PC-9 (cell line): ENCODE data around the gene PHLDB2.

Experiments used
- CTCF ChIP-seq: fragments of 200-600 bp; sonication (generic); conservative IDR thresholded peaks from 2 replicates; pipeline ENCODE4 v1.6.1; 2017; ENCODE audit warnings: mixed run types, antibody characterized with exemption, mild to moderate bottlenecking, moderate library complexity
- EZH2 ChIP-seq: fragments of 200-600 bp; sonication (generic); IDR thresholded peaks from 2 replicates; pipeline ENCODE4 v1.8.0; 2017; ENCODE audit warnings: antibody characterized with exemption, low read depth

GRCh38 chr3:111856501-111856900 lies 2.6 kb upstream of the PHLDB2 start:
- no peak for TF ChIP-seq CTCF
- no peak for TF ChIP-seq EZH2
